ENCODE data around the gene GLIPR2.
"Not testable (repeated sequence)": the region's sequence is repeated elsewhere in the genome, so short reads cannot be mapped to it uniquely, and the experiment has no call there.

Gene GLIPR2

GRCh38 chr9:36145970-36146369, 9.4 kb downstream of the GLIPR2 start:
- no peak for DNase-seq

GRCh38 chr9:36146651-36147050, 10.1 kb downstream of the GLIPR2 start:
- DNase-seq: no peak

GRCh38 chr9:36147441-36148175, 11.1 kb downstream of the GLIPR2 start:
- DNase-seq: no peak

GRCh38 chr9:36148311-36149051, 11.9 kb downstream of the GLIPR2 start:
- DNase-seq: peak in 2 of 4 experiments; percentile 19 to 46

- DNase-seq: no peak
Measured at GRCh38 chr9:36149197-36149596, 12.7 kb downstream of the GLIPR2 start.

GRCh38 chr9:36150574-36151315, 14.2 kb downstream of the GLIPR2 start:
- no peak for DNase-seq

- DNase-seq: peak; percentile 22 to 76 (median 61)
Measured at GRCh38 chr9:36151316-36152210, 15.0 kb downstream of the GLIPR2 start.

- no peak for DNase-seq
Measured at GRCh38 chr9:36152741-36153438, 16.4 kb downstream of the GLIPR2 start.

- no peak for DNase-seq
Measured at GRCh38 chr9:36153746-36154145, 17.2 kb downstream of the GLIPR2 start.

GRCh38 chr9:36154331-36154952, 17.9 kb downstream of the GLIPR2 start:
- no peak for DNase-seq

GRCh38 chr9:36156116-36156515, 19.6 kb downstream of the GLIPR2 start:
- DNase-seq: no peak

GRCh38 chr9:36158122-36158521, 21.6 kb downstream of the GLIPR2 start:
- DNase-seq: no peak

- DNase-seq: no peak
Measured at GRCh38 chr9:36158917-36159316, 22.4 kb downstream of the GLIPR2 start.

GRCh38 chr9:36159509-36159908, 23.0 kb downstream of the GLIPR2 start:
- DNase-seq: not testable (repeated sequence)

- not testable (repeated sequence) for DNase-seq
Measured at GRCh38 chr9:36160126-36160525, 23.6 kb downstream of the GLIPR2 start.

GRCh38 chr9:36161187-36161586, 24.7 kb downstream of the GLIPR2 start:
- DNase-seq: no peak

GRCh38 chr9:36162211-36162738, 25.7 kb downstream of the GLIPR2 start:
- DNase-seq: no peak

- DNase-seq: no peak
Measured at GRCh38 chr9:36163049-36163785, 26.7 kb downstream of the GLIPR2 start.

- DNase-seq: no peak
Measured at GRCh38 chr9:36163786-36164170, 27.2 kb downstream of the GLIPR2 start.

- DNase-seq: no peak
Measured at GRCh38 chr9:36164372-36164771, 27.8 kb downstream of the GLIPR2 start.

Data from activated naive CD4-positive, alpha-beta T cell (primary cell).